Omental fat pad (tissue), 4 donors: ENCODE results near the gene ITGAV. TPM values are rescaled to one million over a fixed set of nuclear protein-coding genes. Genes with fewer than 3 reads are reported as not detected.

ENCODE experiments used
- ATAC-seq: fragments of 150-250 bp; one replicate; pipeline ENCODE4 v1.9.1; 2016; ENCODE audit warnings: mild to moderate bottlenecking, moderate library complexity; ENCODE audit not compliant: low FRiP score
- DNase-seq: peaks from one replicate; pipeline ENCODE4 v3.0.0-alpha.2; 2019; ENCODE audit warnings: low spot score
- CTCF ChIP-seq, 3 donors: fragments of 450-650 bp; IDR thresholded peaks; one replicate each; pipeline ENCODE4 v1.5.1; 2016 to 2017; ENCODE audit warnings: antibody characterized with exemption in 3 of 3, mild to moderate bottlenecking in 3 of 3, moderate library complexity in 2 of 3
- total RNA-seq, 4 donors: library from RNA; depleted of rRNA; stranded (reverse); fragments of >200 nt; gene quantifications; one replicate each; pipeline ENCODE4 v1.1.0, GENCODE V29; 2016

The ITGAV gene
- total RNA-seq, 4 donors from 2014 or later, result 81.3 to 155 (median 111) TPM

GRCh38 chr2:186573531-186573930 lies 16.3 kb upstream of the ITGAV start:
- TF ChIP-seq CTCF (IDR thresholded peaks at IDR 0.05), result no peak
- DNase-seq (no peak), ATAC-seq (no peak)

GRCh38 chr2:186575302-186575701 lies 14.6 kb upstream of the ITGAV start:
- no peak for TF ChIP-seq CTCF (IDR thresholded peaks at IDR 0.05)
- DNase-seq (no peak), ATAC-seq (peak; percentile 93)

DNA sequence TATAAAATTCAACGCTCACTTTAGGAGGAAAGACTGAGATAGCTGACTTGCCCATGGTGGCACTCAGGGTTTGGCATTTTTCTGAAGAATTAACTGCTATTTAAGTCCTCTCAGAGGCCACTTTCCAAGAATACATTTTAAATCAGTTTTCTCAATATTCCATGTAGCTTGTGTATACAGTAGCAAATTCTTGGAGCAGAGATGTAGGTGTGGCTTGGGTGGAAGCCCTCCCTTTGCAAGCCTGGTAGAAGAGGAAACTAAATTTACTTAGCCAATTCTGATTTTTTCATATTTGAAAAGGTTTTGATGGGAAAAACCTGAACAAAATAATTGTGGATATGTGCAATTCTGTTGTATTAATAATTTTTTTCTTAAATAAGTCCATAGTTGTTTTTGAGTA lies 14.0 kb upstream of the ITGAV start:
- TF ChIP-seq CTCF (IDR thresholded peaks at IDR 0.05), result no peak
- DNase-seq (no peak), ATAC-seq (no peak)

GRCh38 chr2:186576614-186577013 lies 13.2 kb upstream of the ITGAV start:
- ATAC-seq (no peak), DNase-seq (no peak)
- TF ChIP-seq CTCF (IDR thresholded peaks at IDR 0.05), result no peak

DNA sequence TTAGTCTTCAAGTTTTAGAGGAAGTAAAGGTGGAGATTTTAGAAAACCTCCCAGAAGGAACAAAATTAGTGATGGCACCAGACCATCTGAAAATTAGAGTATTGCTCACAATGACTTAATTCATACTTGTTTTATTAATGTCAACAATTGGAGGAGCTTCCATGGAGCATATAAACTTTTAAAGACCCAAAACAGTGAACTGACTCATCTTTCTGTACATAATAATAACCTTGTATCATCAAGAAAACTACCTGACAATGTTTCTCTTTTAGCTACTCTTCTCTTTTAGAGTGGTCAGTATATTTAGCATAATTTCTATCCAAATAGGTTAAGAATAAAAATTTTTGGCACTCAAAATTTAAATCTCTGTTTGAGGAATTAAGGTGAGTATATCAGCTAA lies 7.2 kb upstream of the ITGAV start:
- no peak for TF ChIP-seq CTCF (IDR thresholded peaks at IDR 0.05)
- ATAC-seq (no peak), DNase-seq (no peak)

- DNase-seq, result no peak
- no peak for ATAC-seq
- no peak for TF ChIP-seq CTCF (IDR thresholded peaks at IDR 0.05)
These were observed 5.8 kb upstream of the ITGAV start for GRCh38 chr2:186584053-186584452.

DNA sequence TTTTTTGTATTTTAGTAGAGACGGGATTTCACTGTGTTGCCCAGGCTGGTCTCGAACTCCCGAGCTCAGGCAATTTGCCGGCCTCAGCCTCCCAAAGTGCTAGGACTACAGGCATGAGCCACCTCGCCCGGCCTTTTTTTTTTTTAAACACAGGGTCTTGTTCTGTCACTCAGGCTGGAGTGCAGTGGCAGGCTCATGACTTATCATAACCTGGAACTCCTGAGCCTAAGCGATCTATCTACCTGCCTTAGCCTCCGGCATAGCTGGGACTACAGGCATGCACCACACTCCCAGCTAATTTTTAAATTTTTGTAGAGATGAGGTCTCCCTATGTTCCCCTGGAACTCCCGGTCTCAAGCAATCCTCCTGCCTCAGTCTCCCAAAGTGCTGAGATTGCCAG lies 1.4 kb upstream of the ITGAV start:
- DNase-seq (no peak), ATAC-seq (no peak)
- no peak for TF ChIP-seq CTCF (IDR thresholded peaks at IDR 0.05)
